SK-N-MC (cell line): ENCODE results near the gene GABRB3.

ENCODE experiments used
- EZH2 ChIP-seq: fragments of 200-600 bp; sonication (generic); IDR thresholded peaks from one replicate; pipeline ENCODE4 v1.6.1; 2017; ENCODE audit warnings: antibody characterized with exemption
- POLR2AphosphoS5 ChIP-seq: IDR thresholded peaks from 2 replicates; pipeline ENCODE4 v1.6.1; 2012; ENCODE audit warnings: mild to moderate bottlenecking, low read depth, low read length, borderline replicate concordance

GRCh38 chr15:26561896-26562295 is 211.0 kb downstream of the GABRB3 start:
- TF ChIP-seq EZH2 (no peak), POLR2AphosphoS5 (no peak)
